Heart right ventricle (tissue), 16 donors: ENCODE results near the gene KIF2C. TPM values are rescaled to one million over a fixed set of nuclear protein-coding genes. Genes with fewer than 3 reads are reported as not detected.

Experiments used
- ATAC-seq, 8 donors: fragments of 200-7000 bp; cut with Tn5 transposase; one replicate each; pipeline ENCODE4 v1.9.1; 2020; ENCODE audit warnings: mild to moderate bottlenecking in 8 of 8, moderate library complexity in 8 of 8, moderate number of reproducible peaks in 1 of 8
- DNase-seq, 2 donors: peaks; one replicate each; pipeline ENCODE4 v3.0.0-alpha.2; 2020
- H3K27ac ChIP-seq, 10 donors: fragments of 200-600 bp; sonication (generic) in 2 of 10; one replicate each; pipeline versions ENCODE4 v1.5.0 to v1.8.0; 2020 to 2022; ENCODE audit warnings: mild to moderate bottlenecking in 3 of 10
- H3K27me3 ChIP-seq, 7 donors: fragments of 200-600 bp; one replicate each; pipeline ENCODE4 v1.8.0; 2021 to 2022; ENCODE audit warnings: mild to moderate bottlenecking in 2 of 7
- H3K36me3 ChIP-seq, 9 donors: fragments of 200-600 bp; sonication (generic) in 1 of 9; one replicate each; pipeline versions ENCODE4 v1.5.0 to v1.8.0; 2020 to 2022; ENCODE audit warnings: mild to moderate bottlenecking in 2 of 9
- H3K4me1 ChIP-seq, 9 donors: fragments of 200-600 bp; sonication (generic) in 1 of 9; one replicate each; pipeline versions ENCODE4 v1.5.0 to v1.8.0; 2020 to 2022; ENCODE audit warnings: mild to moderate bottlenecking in 4 of 9
- H3K4me3 ChIP-seq, 10 donors: fragments of 200-600 bp; sonication (generic) in 2 of 10; one replicate each; pipeline versions ENCODE4 v1.5.0 to v1.8.0; 2020 to 2022; ENCODE audit warnings: mild to moderate bottlenecking in 7 of 10, moderate library complexity in 2 of 10
- H3K9me3 ChIP-seq, 11 donors: fragments of 200-600 bp in 10 of 11; sonication (generic) in 2 of 11; one replicate each; pipeline versions ENCODE4 v1.5.0 to v1.8.0; 2013 to 2022; ENCODE audit warnings: mild to moderate bottlenecking in 2 of 11, control low read depth in 1 of 11, moderate library complexity in 1 of 11
- WGBS, 2 donors: extraction: QIAGEN DNeasy Blood & Tissue Kit; methylation state at CpG; one replicate each; pipeline ENCODE4 v1.1.7; 2013; ENCODE audit warnings: inconsistent platforms in 1 of 2; 5-methylcytosine and 5-hydroxymethylcytosine counted together
- intact Hi-C, 10 donors: fragments of 100-400 bp; cut with DNase I; formaldehyde crosslinking; loops; one replicate each; pipeline versions ENCODE4 v1.11.1 to v1.14.2; 2022
- polyA plus RNA-seq, 2 donors: library from polyadenylated mRNA; stranded (reverse); fragments of 200-250 nt; gene quantifications; one replicate each; pipeline ENCODE4 v1.2.3, GENCODE V29; 2013
- total RNA-seq, 10 donors: library from RNA; stranded (reverse); fragmentation: NEBNext Ultra II Directional in 3 of 10; extraction: Animal tissue kit (Norgen Biotek cat#: 25700) in 3 of 10; gene quantifications; one replicate each; pipeline versions ENCODE4 v1.2.1 to v1.2.4, GENCODE V29; 2021 to 2023
- TF ChIP-seq, protein P1 (sequence below), 9 donors: fragments of 200-600 bp; sonication (generic) in 2 of 9; IDR thresholded peaks; one replicate each; pipeline versions ENCODE4 v1.5.0 to v1.8.0; 2021 to 2022; ENCODE audit warnings: antibody characterized with exemption in 9 of 9, mild to moderate bottlenecking in 5 of 9, moderate library complexity in 1 of 9
- donor health status: Arrhythmogenic right ventricular cardiomyopathy.
- donor health status: ischemic (EF 13 %, LVEDD 7.1; RV severe dilation, severe dysfunction).
- donor health status: healthy with polysubstance abuse.
- donor health status: DM: no; HTN: yes; CAD: no.
- donor health status: DM: no; HTN: no; CAD: no.
- donor health status: ischemic (EF 25% LVEDD 6.9; RV normal size, moderate dysfunction).
- donor health status: ischemic (EF 25% LVEDD 5.7; RV mildly dilated, moderate dysfunction).
- donor health status: healthy.
- donor health status: DM: yes; HTN: yes; CAD: no.
- donor health status: Ischemic cardiomyopathy.
- donor health status: ischemic (EF 35%, LVEDD 5.7; RV mildly dilated, moderate dysfunction).
- donor health status: nonischemic (EF 11% LVEDD 7.7; RV severe dilation, severe dysfunction).
- donor health status: DM: yes; HTN: yes; CAD: no.
- donor health status: PGD.
- donor health status: ischemic (EF 29% LVEDD 5.4; RV normal size, mild dysfunction).
- donor health status: nonischemic (EF 23%, LVEDD 6.1; RV moderate dilation, normal function).

Gene KIF2C
- total and polyA plus RNA-seq, 12 donors: 0.22 to 3.7 (median 1.2) TPM

DNA sequence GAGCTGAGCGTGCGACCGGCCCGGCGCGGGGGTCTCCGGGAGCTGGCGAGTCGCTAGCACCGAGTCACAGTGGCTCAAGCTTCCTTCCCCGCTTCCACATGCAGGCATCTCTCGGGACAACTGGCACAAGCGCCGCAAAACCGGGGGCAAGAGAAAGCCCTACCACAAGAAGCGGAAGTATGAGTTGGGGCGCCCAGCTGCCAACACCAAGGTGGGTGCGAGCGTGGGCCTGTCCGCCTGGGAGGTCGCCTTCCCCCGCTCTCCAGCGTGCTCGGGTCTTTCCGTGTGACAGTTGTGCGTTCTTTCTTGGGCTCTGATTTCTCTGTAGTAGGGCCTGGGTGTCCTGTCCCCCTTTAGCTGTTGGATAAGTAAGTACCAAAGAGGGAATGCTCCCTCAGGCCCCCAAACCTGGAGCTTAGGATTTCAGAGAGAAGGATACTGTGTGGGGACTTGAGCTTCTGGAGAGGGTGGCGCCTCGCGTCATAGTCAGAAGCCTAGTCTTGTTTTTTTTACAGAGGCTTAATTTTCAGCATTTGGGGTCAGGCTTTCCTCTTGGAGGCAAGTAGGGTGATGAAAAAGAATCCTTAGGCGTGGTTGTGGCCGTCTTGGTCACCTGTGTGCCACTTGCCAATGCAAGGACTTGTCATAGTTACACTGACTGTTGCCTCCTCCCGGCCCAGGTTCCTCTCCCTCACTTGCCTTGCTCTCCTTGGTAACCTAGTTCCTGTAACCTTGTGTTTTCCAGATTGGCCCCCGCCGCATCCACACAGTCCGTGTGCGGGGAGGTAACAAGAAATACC lies 36.5 kb downstream of the KIF2C start:
- peaks cover 2 to 43% (median 31%) of the 10 kb centered on the region in 9 donors for H3K4me1 ChIP-seq
- no peaks in the 10 kb centered on the region for H3K27me3 ChIP-seq
- no peaks in the 10 kb centered on the region for H3K9me3 ChIP-seq
- H3K4me3 ChIP-seq: peak overlapping the region; percentile 51 to 98 (median 84)
- TF ChIP-seq, protein P1, sequence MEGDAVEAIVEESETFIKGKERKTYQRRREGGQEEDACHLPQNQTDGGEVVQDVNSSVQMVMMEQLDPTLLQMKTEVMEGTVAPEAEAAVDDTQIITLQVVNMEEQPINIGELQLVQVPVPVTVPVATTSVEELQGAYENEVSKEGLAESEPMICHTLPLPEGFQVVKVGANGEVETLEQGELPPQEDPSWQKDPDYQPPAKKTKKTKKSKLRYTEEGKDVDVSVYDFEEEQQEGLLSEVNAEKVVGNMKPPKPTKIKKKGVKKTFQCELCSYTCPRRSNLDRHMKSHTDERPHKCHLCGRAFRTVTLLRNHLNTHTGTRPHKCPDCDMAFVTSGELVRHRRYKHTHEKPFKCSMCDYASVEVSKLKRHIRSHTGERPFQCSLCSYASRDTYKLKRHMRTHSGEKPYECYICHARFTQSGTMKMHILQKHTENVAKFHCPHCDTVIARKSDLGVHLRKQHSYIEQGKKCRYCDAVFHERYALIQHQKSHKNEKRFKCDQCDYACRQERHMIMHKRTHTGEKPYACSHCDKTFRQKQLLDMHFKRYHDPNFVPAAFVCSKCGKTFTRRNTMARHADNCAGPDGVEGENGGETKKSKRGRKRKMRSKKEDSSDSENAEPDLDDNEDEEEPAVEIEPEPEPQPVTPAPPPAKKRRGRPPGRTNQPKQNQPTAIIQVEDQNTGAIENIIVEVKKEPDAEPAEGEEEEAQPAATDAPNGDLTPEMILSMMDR (IDR thresholded peaks at IDR 0.05): no peak
- intact Hi-C loops: loop anchor here in 3 of 10 donors (2.0 to 5.0 kb wide), 3 partner anchors 37 to 236 kb away; partner anchors contain the start of genes KIF2C (in 2 of the 3), HECTD3 (in 1 of the 3) and UROD (in 1 of the 3)
- no peak for DNase-seq
- WGBS, 2 donors: 6 to 9% methylated on average over 36 of the region's 36 CpGs
- peak in 7 of 8 donors; percentile 2 to 37 (median 9) for ATAC-seq
- H3K36me3 ChIP-seq: peaks cover 0 to 49% (median 24%) of the 10 kb centered on the region in 9 donors
- peak overlapping the region; percentile 63 to 98 (median 96) for H3K27ac ChIP-seq

DNA sequence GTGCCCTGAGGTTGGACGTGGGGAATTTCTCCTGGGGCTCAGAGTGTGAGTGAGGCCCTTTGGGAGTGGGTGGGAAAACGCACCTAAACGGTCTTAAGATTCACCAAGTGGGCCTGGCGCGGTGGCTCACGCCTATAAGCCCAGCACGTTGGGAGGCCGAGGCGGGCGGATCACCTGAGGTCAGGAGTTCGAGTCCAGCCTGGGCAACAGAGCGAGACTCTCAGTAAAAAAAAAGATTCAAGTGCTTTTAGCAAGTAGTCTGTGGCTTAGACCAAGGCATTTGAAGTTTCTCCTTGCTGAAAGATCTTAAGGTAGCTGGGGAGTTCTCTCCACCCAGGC lies 37.1 kb downstream of the KIF2C start:
- Histone ChIP-seq H3K27ac (peak overlapping the region in 7 of 10 donors; percentile 49 to 98 (median 96)), H3K36me3 (peaks cover 0 to 54% (median 24%) of the 10 kb centered on the region in 9 donors), H3K4me3 (peak overlapping the region; percentile 51 to 98 (median 84)), H3K9me3 (no peaks in the 10 kb centered on the region), H3K27me3 (no peaks in the 10 kb centered on the region), H3K4me1 (peaks cover 2 to 43% (median 31%) of the 10 kb centered on the region in 9 donors)
- no peak for ATAC-seq
- 60 to 61% methylated on average over 12 of the region's 12 CpGs for WGBS, 2 donors
- no peak for DNase-seq
- intact Hi-C loops: loop anchor here in 2 of 10 donors (5.0 kb wide), 2 partner anchors 39 to 236 kb away; partner anchors contain the start of genes HECTD3 (in 1 of the 2), KIF2C (in 1 of the 2) and UROD (in 1 of the 2)
- TF ChIP-seq, protein P1 (IDR thresholded peaks at IDR 0.05): no peak

DNA sequence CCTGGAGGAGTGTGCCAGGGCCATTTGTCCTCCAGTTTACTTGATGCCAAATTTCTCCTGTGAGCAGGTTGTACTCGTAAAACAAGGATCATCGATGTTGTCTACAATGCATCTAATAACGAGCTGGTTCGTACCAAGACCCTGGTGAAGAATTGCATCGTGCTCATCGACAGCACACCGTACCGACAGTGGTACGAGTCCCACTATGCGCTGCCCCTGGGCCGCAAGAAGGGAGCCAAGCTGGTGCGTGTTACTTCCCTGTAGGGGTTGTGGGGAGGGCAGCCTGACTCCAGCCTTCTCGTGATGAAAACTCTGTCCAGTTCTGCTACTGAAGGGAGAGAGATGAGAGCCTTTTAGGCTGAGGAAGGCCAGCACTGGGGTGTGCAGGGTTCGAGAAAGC lies 37.9 kb downstream of the KIF2C start:
- TF ChIP-seq, protein P1 (IDR thresholded peaks at IDR 0.05): no peak
- Histone ChIP-seq H3K4me1 (peaks cover 2 to 43% (median 31%) of the 10 kb centered on the region in 9 donors), H3K27me3 (no peaks in the 10 kb centered on the region), H3K27ac (peak overlapping the region in 1 of 10 donors; percentile 31), H3K36me3 (peaks cover 0 to 59% (median 24%) of the 10 kb centered on the region in 9 donors), H3K9me3 (no peaks in the 10 kb centered on the region), H3K4me3 (peak overlapping the region in 1 of 10 donors; percentile 65)
- no peak for DNase-seq
- intact Hi-C loops: loop anchor here in 2 of 10 donors (5.0 kb wide), 2 partner anchors 40 to 235 kb away; partner anchors contain the start of genes HECTD3 (in 1 of the 2), KIF2C (in 1 of the 2) and UROD (in 1 of the 2)
- no peak for ATAC-seq
- WGBS, 2 donors: 82 to 85% methylated on average over 14 of the region's 14 CpGs

DNA sequence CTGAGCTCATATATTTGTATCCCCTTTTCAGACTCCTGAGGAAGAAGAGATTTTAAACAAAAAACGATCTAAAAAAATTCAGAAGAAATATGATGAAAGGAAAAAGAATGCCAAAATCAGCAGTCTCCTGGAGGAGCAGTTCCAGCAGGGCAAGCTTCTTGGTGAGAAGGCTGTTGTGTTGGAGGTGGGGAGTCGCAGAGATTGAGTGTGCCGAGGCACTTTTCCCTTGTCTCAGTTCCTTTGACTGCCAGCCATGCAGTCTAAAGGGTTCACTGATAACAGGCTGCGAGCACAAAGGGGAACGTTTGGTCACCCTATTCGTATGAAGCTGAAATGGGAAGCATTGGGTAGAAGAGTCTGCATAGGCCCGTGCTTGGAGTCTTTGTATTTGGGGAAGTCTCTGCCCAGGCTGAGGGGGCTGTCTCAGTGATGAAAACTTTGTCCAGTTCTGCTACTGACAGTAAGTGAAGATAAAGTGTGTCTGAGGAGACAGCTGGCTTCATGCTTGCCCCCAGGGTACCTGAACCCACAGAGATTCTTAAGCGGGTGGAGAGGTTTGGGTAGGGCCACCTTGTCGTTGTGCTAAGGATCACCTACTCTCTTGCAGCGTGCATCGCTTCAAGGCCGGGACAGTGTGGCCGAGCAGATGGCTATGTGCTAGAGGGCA lies 38.5 kb downstream of the KIF2C start:
- Histone ChIP-seq H3K9me3 (no peaks in the 10 kb centered on the region), H3K4me1 (peaks cover 2 to 43% (median 31%) of the 10 kb centered on the region in 9 donors), H3K27me3 (no peaks in the 10 kb centered on the region), H3K27ac (peak overlapping the region in 1 of 10 donors; percentile 31), H3K4me3 (peak overlapping the region in 1 of 10 donors; percentile 65), H3K36me3 (peaks cover 0 to 59% (median 24%) of the 10 kb centered on the region in 9 donors)
- intact Hi-C loops: loop anchor here in 2 of 10 donors (5.0 kb wide), 2 partner anchors 41 to 234 kb away; partner anchors contain the start of genes HECTD3 (in 1 of the 2), KIF2C (in 1 of the 2) and UROD (in 1 of the 2)
- ATAC-seq (no peak), DNase-seq (no peak)
- TF ChIP-seq, protein P1 (IDR thresholded peaks at IDR 0.05): no peak
- 64 to 67% methylated on average over 13 of the region's 13 CpGs for WGBS, 2 donors
